GM12873 (cell line): Measurements from ENCODE around the gene TRAF6.

ENCODE experiments used
- CTCF ChIP-seq: IDR thresholded peaks from 2 replicates; pipeline ENCODE4 v1.5.1; 2012; ENCODE audit warnings: low read depth, mild to moderate bottlenecking, moderate library complexity, low read length, control low read depth; ENCODE audit not compliant: insufficient read depth; ENCODE audit errors: missing control alignments

Gene TRAF6

GRCh38 chr11:36437413-36437812, 72.7 kb downstream of the TRAF6 start:
- TF ChIP-seq CTCF, result no peak
